Fibroblast of gingiva (primary cell): ENCODE measurements around the gene LAPTM5.
"Not testable (repeated sequence)": the region's sequence is repeated elsewhere in the genome, so short reads cannot be mapped to it uniquely, and the experiment has no call there.

Source experiments
- DNase-seq: peaks from one replicate; pipeline ENCODE4 v3.0.0-alpha.2; 2011; ENCODE audit warnings: low read depth

Gene LAPTM5

GRCh38 chr1:30757352-30758120, at the start of gene LAPTM5:
Gene LAPTM5 (minus strand): TSS chr1:30757774. CDS start chr1:30757745, 29 bp downstream.
- DNase-seq = no peak

GRCh38 chr1:30806381-30807317, 49.1 kb upstream of the LAPTM5 start:
- no peak for DNase-seq

- no peak for DNase-seq
These were observed 47.9 kb upstream of the LAPTM5 start for GRCh38 chr1:30805304-30806003.

GRCh38 chr1:30804822-30805221, 47.2 kb upstream of the LAPTM5 start:
- no peak for DNase-seq

- DNase-seq = no peak
These were observed 46.8 kb upstream of the LAPTM5 start for GRCh38 chr1:30804352-30804751.

GRCh38 chr1:30803562-30803961, 46.0 kb upstream of the LAPTM5 start:
- no peak for DNase-seq

GRCh38 chr1:30801771-30802198, 44.2 kb upstream of the LAPTM5 start:
- DNase-seq = peak; percentile 38

GRCh38 chr1:30799233-30799511, 41.6 kb upstream of the LAPTM5 start:
- no peak for DNase-seq

GRCh38 chr1:30798389-30799232, 41.0 kb upstream of the LAPTM5 start:
- peak; percentile 18 for DNase-seq

- no peak for DNase-seq
These were observed 37.5 kb upstream of the LAPTM5 start for GRCh38 chr1:30795026-30795425.

- no peak for DNase-seq
These were observed 36.7 kb upstream of the LAPTM5 start for GRCh38 chr1:30794260-30794659.

GRCh38 chr1:30793209-30793608, 35.6 kb upstream of the LAPTM5 start:
- DNase-seq = no peak

GRCh38 chr1:30791868-30792267, 34.3 kb upstream of the LAPTM5 start:
- DNase-seq = no peak

- no peak for DNase-seq
These were observed 33.5 kb upstream of the LAPTM5 start for GRCh38 chr1:30790850-30791778.

- DNase-seq = not testable (repeated sequence)
These were observed 32.6 kb upstream of the LAPTM5 start for GRCh38 chr1:30790256-30790525.

GRCh38 chr1:30789388-30790255, 32.0 kb upstream of the LAPTM5 start:
- no peak for DNase-seq

- DNase-seq = no peak
These were observed 31.2 kb upstream of the LAPTM5 start for GRCh38 chr1:30788580-30789387.

GRCh38 chr1:30787856-30788495, 30.4 kb upstream of the LAPTM5 start:
- DNase-seq = no peak
